Body of pancreas (tissue), 4 donors: ENCODE data around the gene TRMT44.

Experiments
- POLR2A ChIP-seq, 3 donors: fragments of 450-650 bp; IDR thresholded peaks; one replicate each; pipeline ENCODE4 v1.6.1; 2016; ENCODE audit warnings: antibody characterized with exemption in 3 of 3, mild to moderate bottlenecking in 2 of 3
- TF ChIP-seq, protein P1 (sequence below), 7 experiments: fragments of 450-650 bp in 4 of 7; fragments of 200-600 bp in 3 of 7; sonication (generic) in 3 of 7; IDR thresholded peaks; one replicate each; pipeline ENCODE4 v1.5.1; 2016 to 2019; ENCODE audit warnings: antibody characterized with exemption in 7 of 7

- no peak for TF ChIP-seq POLR2A (IDR thresholded peaks at IDR 0.05)
- TF ChIP-seq, protein P1, sequence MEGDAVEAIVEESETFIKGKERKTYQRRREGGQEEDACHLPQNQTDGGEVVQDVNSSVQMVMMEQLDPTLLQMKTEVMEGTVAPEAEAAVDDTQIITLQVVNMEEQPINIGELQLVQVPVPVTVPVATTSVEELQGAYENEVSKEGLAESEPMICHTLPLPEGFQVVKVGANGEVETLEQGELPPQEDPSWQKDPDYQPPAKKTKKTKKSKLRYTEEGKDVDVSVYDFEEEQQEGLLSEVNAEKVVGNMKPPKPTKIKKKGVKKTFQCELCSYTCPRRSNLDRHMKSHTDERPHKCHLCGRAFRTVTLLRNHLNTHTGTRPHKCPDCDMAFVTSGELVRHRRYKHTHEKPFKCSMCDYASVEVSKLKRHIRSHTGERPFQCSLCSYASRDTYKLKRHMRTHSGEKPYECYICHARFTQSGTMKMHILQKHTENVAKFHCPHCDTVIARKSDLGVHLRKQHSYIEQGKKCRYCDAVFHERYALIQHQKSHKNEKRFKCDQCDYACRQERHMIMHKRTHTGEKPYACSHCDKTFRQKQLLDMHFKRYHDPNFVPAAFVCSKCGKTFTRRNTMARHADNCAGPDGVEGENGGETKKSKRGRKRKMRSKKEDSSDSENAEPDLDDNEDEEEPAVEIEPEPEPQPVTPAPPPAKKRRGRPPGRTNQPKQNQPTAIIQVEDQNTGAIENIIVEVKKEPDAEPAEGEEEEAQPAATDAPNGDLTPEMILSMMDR (IDR thresholded peaks at IDR 0.05), result no peak
These were observed 82.6 kb downstream of the TRMT44 start for GRCh38 chr4:8523175-8523574.
